Endothelial cell of umbilical vein (primary cell): ENCODE results near the gene COX7A1.

Experiments
- CTCF ChIP-seq, 2 donors: IDR thresholded peaks; 1 replicate in 1 of 2; 2 replicates in 1 of 2; pipeline ENCODE4 v1.5.1; 2011; ENCODE audit warnings: low read length in 2 of 2, mild to moderate bottlenecking in 2 of 2, moderate library complexity in 2 of 2, control low read depth in 1 of 2, inconsistent platforms in 1 of 2, low read depth in 1 of 2; ENCODE audit not compliant: insufficient read depth in 1 of 2; ENCODE audit errors: extremely low read depth in 1 of 2
- EZH2 ChIP-seq: IDR thresholded peaks from 2 replicates; pipeline ENCODE4 v1.6.1; 2012; ENCODE audit warnings: borderline replicate concordance, low read depth, mild to moderate bottlenecking, moderate library complexity, low read length, inconsistent platforms; ENCODE audit not compliant: severe bottlenecking
- FOS ChIP-seq: IDR thresholded peaks from 2 replicates; pipeline ENCODE4 v1.6.1; 2011; ENCODE audit warnings: mild to moderate bottlenecking, low read length, moderate library complexity, borderline replicate concordance; ENCODE audit not compliant: insufficient read depth
- JUN ChIP-seq: IDR thresholded peaks from 2 replicates; pipeline ENCODE4 v1.6.1; 2011; ENCODE audit warnings: borderline replicate concordance, low read depth; ENCODE audit not compliant: insufficient read length, insufficient read depth
- POLR2A ChIP-seq: IDR thresholded peaks from 2 replicates; pipeline ENCODE4 v1.6.1; 2012; ENCODE audit warnings: low read depth, mild to moderate bottlenecking, control low read depth, low read length

- no peak for TF ChIP-seq CTCF (IDR thresholded peaks at IDR 0.05; ENCODE audit: extremely low read depth in 1 of 2, insufficient read depth in 1 of 2, low read depth in 1 of 2, low read length in 2 of 2)
- TF ChIP-seq JUN: no peak
- TF ChIP-seq FOS: no peak
- no peak for TF ChIP-seq POLR2A
- TF ChIP-seq EZH2: no peak
Measured at GRCh38 chr19:36153126-36153525, 879 bp upstream of the COX7A1 start.
